Suprapubic skin (tissue), 4 donors: ENCODE measurements around the gene CDC37. TPM values are rescaled to one million over a fixed set of nuclear protein-coding genes. Genes with fewer than 3 reads are reported as not detected.

Experiments used
- DNase-seq, 2 donors: peaks; one replicate each; pipeline ENCODE4 v3.0.0-alpha.2; 2019; ENCODE audit warnings: low spot score in 2 of 2
- H3K27ac ChIP-seq: fragments of 200-600 bp; sonication (generic); one replicate; pipeline ENCODE4 v1.5.1; 2019
- H3K27me3 ChIP-seq: fragments of 200-600 bp; sonication (generic); one replicate; pipeline ENCODE4 v1.5.1; 2019
- H3K36me3 ChIP-seq: fragments of 200-600 bp; sonication (generic); one replicate; pipeline ENCODE4 v1.5.1; 2019
- H3K4me1 ChIP-seq: fragments of 200-600 bp; sonication (generic); one replicate; pipeline ENCODE4 v1.5.1; 2019
- H3K4me3 ChIP-seq: fragments of 200-600 bp; sonication (generic); one replicate; pipeline ENCODE4 v1.5.1; 2019; ENCODE audit warnings: mild to moderate bottlenecking
- H3K9me3 ChIP-seq: fragments of 200-600 bp; sonication (generic); one replicate; pipeline ENCODE4 v1.5.1; 2019
- CTCF ChIP-seq, 2 donors: fragments of 200-600 bp in 1 of 2; fragments of 450-650 bp in 1 of 2; sonication (generic) in 1 of 2; IDR thresholded peaks; one replicate each; pipeline ENCODE4 v1.5.1; 2016 to 2019; ENCODE audit warnings: antibody characterized with exemption in 2 of 2, mild to moderate bottlenecking in 1 of 2, moderate library complexity in 1 of 2
- EP300 ChIP-seq: sonication (generic); formaldehyde crosslinking; IDR thresholded peaks from one replicate; pipeline ENCODE4 v1.6.1; 2017; ENCODE audit warnings: antibody characterized with exemption
- POLR2A ChIP-seq, 2 donors: fragments of 450-650 bp; IDR thresholded peaks; one replicate each; pipeline ENCODE4 v1.6.1; 2017; ENCODE audit warnings: antibody characterized with exemption in 2 of 2, mild to moderate bottlenecking in 2 of 2, moderate library complexity in 2 of 2
- POLR2AphosphoS5 ChIP-seq, 3 donors: sonication (generic); formaldehyde crosslinking; IDR thresholded peaks; one replicate each; pipeline ENCODE4 v1.6.1; 2017; ENCODE audit warnings: antibody characterized with exemption in 3 of 3
- WGBS: methylation state at CpG from one replicate; pipeline ENCODE4 v1.1.5; 2018; 5-methylcytosine and 5-hydroxymethylcytosine counted together
- total RNA-seq, 4 donors: library from RNA; depleted of rRNA; stranded (reverse); fragments of >200 nt; gene quantifications; one replicate each; pipeline ENCODE4 v1.1.0, GENCODE V29; 2016

Gene CDC37
- total RNA-seq = 100 to 1,000 TPM in 3 of 4 donors, 10 to 100 TPM in 1; 91.7 to 178 (median 109) TPM

- DNase-seq = peak; percentile 97
- Histone ChIP-seq H3K27ac (peak within 1 kb of the TSS; percentile 67), H3K36me3 (no peaks in the 10 kb centered on the region), H3K27me3 (peaks cover 33% of the 10 kb centered on the region), H3K9me3 (no peaks in the 10 kb centered on the region), H3K4me3 (peak within 1 kb of the TSS; percentile 80), H3K4me1 (peaks cover 43% of the 10 kb centered on the region)
- TF ChIP-seq POLR2A (IDR thresholded peaks at IDR 0.05) (peak in 1 of 2 donors; percentile 81), CTCF (IDR thresholded peaks at IDR 0.05) (no peak), EP300 (no peak), POLR2AphosphoS5 (IDR thresholded peaks at IDR 0.05) (peak in 1 of 3 donors; percentile 75)
- WGBS = under 1% methylated on average over 21 of the region's 69 CpGs
Observed at GRCh38 chr19:10403137-10404021, at the start of gene CDC37. CDC37 (minus strand) TSS chr19:10403542; CDS start chr19:10403479, 63 bp downstream.

DNA sequence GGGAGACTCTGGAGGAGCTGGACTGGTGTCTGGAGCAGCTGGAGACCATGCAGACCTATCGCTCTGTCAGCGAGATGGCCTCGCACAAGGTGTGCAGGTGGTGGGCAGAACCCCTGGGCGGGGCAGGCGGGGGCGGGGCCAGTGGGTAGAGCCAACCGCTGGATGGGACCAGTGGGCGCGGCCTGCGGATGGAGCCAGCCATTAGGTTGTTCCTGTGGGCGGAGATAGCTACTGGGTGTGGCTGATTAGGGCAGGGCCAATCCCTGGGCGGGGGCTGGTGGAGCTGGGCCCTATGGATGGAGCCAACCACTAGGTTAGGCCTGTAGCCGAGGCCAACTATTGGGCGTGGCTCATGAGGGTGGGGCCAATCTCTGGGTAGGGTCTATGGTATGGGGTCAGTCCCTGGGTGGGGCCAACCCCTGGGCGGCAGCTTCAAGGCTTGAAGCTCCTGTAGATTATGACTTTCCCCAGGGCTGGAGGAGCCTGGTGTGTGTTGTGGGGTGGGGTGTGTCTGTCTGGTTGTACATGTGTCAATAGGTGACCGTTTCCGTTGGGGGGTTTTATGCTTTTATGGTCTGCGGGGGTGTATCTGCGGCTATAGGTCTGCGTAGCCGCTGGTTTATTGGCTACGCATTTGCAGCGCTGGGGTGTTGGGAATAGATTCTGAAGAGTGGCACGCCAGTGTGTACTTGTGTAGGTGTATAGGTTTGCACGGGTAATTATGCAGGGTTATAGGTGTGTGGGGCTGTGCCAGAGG, 47.7 kb upstream of the CDC37 start:
- Histone ChIP-seq H3K9me3 (no peaks in the 10 kb centered on the region), H3K27me3 (no peaks in the 10 kb centered on the region), H3K4me3 (no peak overlapping the region), H3K4me1 (peaks cover 8% of the 10 kb centered on the region), H3K27ac (no peak overlapping the region), H3K36me3 (peaks cover 21% of the 10 kb centered on the region)
- no peak for DNase-seq
- WGBS = 68% methylated on average over 16 of the region's 25 CpGs
- TF ChIP-seq CTCF (IDR thresholded peaks at IDR 0.05) = no peak
- no peak for TF ChIP-seq EP300
- TF ChIP-seq POLR2A (IDR thresholded peaks at IDR 0.05) = no peak
- TF ChIP-seq POLR2AphosphoS5 (IDR thresholded peaks at IDR 0.05) = no peak

DNA sequence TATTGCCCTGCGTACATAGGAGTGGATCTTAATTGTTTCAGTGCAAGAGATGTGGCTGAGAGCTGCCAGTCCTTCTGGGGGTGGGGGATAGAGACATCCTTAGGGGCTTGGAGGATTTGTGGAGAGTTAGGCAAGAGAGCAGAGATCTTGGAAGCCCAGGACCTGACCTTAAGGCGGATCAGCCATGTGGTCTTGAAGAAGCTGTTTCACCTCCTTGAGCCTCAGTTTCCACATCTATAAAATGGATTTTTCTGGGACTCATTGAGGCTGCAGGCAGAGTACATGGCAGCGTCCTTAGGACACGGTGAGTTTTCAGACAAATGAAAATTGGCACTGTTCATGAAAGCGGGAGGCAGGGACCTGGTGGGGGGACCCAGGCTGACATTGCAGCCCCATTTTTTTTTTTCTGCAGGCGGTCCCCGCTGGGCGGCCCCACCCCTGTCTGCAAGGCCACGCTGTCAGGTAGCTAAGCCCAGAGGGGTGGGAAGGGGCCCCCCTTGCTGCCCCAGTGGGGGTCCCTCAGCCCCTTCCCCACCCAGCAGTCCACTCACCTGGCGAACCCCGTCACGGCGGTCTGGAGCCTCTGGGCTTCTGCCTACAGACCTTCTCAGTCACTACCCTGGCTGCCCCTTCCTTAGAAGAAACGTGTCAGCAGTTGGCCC, 47.0 kb upstream of the CDC37 start:
- peaks cover 21% of the 10 kb centered on the region for H3K36me3 ChIP-seq
- no peaks in the 10 kb centered on the region for H3K27me3 ChIP-seq
- TF ChIP-seq EP300 (no peak), POLR2AphosphoS5 (IDR thresholded peaks at IDR 0.05) (no peak), POLR2A (IDR thresholded peaks at IDR 0.05) (no peak), CTCF (IDR thresholded peaks at IDR 0.05) (no peak)
- no peak overlapping the region for H3K27ac ChIP-seq
- peaks cover 8% of the 10 kb centered on the region for H3K4me1 ChIP-seq
- H3K9me3 ChIP-seq = no peaks in the 10 kb centered on the region
- H3K4me3 ChIP-seq = no peak overlapping the region
- WGBS = 75% methylated on average over 13 of the region's 14 CpGs
- no peak for DNase-seq

DNA sequence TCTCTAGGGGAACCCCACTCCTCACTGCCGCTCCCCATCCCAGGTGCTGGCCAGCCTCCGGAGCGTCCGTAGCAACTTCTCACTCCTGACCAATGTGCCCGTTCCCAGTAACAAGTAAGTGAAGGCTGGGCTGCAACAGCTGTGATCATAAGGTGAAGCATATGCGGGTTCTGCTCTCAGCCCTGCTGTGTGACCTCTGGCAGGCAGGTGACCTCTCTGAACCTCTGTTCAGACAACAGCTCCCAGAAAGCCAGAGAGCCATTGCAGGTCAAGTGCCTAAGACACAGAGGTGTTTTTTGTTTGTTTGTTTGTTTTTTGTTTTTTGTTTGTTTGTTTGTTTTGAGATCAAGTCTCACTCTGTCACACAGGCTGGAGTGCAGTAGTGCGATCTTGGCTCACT, 45.7 kb upstream of the CDC37 start:
- Histone ChIP-seq H3K36me3 (peaks cover 21% of the 10 kb centered on the region), H3K4me1 (peaks cover 8% of the 10 kb centered on the region), H3K9me3 (no peaks in the 10 kb centered on the region), H3K27ac (no peak overlapping the region), H3K27me3 (no peaks in the 10 kb centered on the region), H3K4me3 (no peak overlapping the region)
- 90% methylated on average over 7 of the region's 7 CpGs for WGBS
- no peak for TF ChIP-seq CTCF (IDR thresholded peaks at IDR 0.05)
- TF ChIP-seq EP300 = no peak
- TF ChIP-seq POLR2AphosphoS5 (IDR thresholded peaks at IDR 0.05) = no peak
- no peak for TF ChIP-seq POLR2A (IDR thresholded peaks at IDR 0.05)
- no peak for DNase-seq
